GM15510 (cell line): ENCODE results near the gene TOPORS.

Source experiments
- POLR2A ChIP-seq: IDR thresholded peaks from 3 replicates; pipeline ENCODE4 v1.6.1; 2011; ENCODE audit warnings: borderline replicate concordance; ENCODE audit not compliant: insufficient read length; ENCODE audit errors: extremely low read depth

Gene TOPORS

DNA sequence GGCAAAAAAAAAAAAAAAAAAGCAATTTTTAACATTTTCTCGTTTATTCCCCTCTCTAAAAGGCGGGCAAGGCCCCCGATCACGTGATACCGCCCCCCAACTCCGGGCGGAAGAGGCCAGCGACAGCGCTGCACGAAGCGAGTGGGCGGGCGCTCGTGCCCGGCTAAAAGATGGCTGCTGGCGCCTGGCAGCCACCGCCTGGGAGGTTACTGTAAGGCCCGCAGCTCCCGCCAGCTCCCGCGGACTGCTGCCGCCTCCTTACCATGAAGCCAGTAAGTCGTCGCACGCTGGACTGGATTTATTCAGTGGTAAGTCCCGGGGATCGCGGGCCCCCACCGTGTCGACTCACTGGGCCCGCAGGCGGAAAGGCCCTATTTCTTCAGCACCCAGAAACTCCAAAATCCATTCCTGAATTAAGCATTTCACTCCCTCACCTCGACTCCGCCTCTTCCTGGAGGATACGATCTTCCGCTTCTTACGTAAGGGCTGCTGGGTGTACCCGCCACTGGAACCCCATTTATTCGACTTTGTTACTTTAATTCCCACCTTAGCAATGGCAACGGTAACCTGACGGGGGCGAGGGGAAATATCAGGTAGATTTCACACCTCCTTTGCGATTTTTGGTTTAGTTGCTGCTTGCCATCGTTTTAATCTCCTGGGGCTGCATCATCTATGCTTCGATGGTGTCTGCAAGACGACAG, at the start of gene TOPORS, which contains the start of gene SMIM27:
Gene TOPORS (minus strand): TSS at position 415 of the 701 bp plus-strand sequence. CDS start 150 bp downstream, at position 265.
Gene SMIM27 (plus strand): TSS at position 156 of the 701 bp plus-strand sequence. CDS start 108 bp downstream, at position 264.
- peak; percentile 83 for TF ChIP-seq POLR2A

DNA sequence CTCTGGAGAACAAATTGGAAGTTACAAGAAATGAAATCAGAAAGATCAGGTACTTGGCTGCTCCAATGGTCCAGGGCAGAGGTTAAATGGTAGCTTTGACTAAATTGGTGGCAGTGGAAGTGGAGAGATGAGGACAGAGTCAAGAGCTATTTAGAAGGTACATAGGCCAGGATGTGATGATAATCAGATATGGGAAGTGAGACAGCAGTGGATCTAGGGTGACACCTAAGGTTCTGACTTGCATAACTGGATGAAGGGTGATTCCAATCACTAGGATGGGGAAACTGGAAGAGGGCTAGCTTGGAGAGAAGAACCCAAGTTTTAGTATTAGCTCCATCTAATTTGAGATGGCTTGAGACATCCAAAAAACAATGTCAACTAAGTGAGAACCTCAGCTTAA, 44.5 kb upstream of the TOPORS start:
- TF ChIP-seq POLR2A: no peak

DNA sequence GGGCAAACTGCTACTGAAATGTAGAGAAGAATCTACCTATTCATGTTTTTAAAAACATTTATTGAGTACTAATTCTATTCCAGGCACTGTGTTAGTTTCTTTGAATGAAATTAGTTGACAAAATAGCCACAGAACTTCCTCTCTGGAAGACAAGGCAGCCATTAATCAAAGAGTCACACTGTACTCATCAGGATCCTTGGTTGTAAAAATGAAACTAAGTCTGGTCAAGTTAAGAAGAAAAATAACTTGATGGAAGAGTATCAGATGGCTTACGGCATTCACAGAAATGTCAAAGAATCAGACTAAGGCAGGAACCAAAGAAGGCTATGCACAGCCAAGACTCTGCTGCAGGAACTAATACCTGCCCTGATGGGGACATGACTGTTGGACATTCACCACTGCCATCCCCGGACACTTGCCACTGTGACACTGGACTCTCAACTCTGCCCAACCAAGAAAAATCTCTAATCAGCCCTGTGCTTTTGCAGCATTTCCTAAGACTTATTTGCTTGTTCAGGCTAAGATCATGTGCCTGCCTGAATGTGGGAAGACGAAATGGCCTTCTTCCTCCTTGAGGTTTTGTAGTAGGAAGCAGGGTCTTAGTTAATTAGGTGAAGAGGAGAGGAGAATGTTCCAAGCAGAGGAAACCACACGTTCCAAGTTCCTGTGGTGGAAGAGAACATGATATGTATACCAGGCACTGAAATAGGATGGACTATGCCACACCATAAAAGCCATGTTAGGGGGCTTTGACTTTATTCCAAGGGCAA, 43.9 kb upstream of the TOPORS start:
- TF ChIP-seq POLR2A: no peak

DNA sequence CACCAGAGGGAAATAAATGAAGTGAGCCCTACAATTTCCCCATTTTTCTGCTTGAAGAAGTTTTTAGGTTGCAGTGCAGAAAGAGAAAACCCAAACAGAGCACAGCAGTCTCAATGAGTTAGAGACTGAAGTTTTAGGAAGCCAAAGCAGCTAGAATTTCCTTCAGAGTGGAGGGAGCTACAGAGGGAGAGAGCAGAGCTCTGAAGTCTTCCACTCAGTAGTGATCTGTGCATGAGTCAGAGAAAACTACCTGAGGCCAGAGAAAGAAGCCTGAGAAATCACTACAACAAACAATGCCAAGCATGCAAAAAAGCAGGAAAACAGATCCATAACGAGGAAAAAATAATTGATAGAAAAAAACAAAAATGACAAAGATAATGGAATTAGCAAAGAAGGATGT, 38.5 kb upstream of the TOPORS start:
- TF ChIP-seq POLR2A: no peak

GRCh38 chr9:32590476-32590875, 38.1 kb upstream of the TOPORS start:
- TF ChIP-seq POLR2A: no peak

- no peak for TF ChIP-seq POLR2A
Measured at GRCh38 chr9:32589083-32589723, 36.8 kb upstream of the TOPORS start.

- TF ChIP-seq POLR2A: no peak
Measured at GRCh38 chr9:32587901-32588300, 35.5 kb upstream of the TOPORS start.

DNA sequence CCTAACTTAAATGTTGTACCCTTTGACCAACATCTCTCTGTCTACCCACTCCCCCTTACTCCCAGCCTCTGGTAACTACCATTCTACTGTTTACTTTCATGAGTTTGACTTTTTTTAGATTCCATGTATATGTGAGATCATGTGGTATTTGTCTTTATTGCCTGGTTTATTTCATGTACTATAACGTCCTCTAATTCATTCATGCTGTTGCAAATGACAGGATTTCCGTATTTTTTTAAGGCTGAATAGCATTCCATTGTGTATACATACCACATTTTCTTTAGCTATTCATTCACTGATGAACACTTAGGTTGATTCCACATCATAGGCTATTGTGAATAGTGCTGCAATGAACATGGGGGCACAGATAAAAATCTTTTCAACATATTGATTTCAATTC, 32.4 kb upstream of the TOPORS start:
- TF ChIP-seq POLR2A: no peak

DNA sequence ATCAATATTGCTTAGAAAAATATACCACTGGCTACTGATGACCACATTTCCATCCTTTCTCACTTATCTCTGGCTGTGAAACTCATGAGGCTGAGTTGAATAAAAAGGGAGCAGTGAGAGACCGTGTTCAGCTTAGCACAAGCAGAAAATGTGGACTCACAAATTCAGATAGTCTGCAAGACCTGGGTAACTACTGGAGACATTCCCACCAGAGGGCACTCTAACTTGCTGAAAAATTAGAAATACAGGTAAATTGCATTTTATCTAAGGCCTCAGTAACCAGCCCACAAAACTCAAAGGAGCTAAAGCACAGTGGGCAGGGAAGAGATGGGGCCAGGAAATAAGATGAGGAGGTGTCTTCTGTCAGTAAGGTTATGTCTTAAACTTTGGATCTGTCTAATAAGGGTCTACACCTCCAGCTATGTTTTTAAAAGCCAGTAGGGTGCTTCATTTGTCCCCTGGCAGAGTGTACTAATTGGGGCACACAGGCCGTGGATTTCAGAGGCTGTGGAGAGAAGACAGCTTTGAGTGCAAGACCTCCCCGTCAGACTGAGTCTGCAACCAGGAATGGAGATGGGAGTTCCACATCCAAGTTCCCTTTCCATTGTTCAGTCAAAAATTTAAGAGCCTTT, 29.2 kb upstream of the TOPORS start:
- TF ChIP-seq POLR2A: no peak

DNA sequence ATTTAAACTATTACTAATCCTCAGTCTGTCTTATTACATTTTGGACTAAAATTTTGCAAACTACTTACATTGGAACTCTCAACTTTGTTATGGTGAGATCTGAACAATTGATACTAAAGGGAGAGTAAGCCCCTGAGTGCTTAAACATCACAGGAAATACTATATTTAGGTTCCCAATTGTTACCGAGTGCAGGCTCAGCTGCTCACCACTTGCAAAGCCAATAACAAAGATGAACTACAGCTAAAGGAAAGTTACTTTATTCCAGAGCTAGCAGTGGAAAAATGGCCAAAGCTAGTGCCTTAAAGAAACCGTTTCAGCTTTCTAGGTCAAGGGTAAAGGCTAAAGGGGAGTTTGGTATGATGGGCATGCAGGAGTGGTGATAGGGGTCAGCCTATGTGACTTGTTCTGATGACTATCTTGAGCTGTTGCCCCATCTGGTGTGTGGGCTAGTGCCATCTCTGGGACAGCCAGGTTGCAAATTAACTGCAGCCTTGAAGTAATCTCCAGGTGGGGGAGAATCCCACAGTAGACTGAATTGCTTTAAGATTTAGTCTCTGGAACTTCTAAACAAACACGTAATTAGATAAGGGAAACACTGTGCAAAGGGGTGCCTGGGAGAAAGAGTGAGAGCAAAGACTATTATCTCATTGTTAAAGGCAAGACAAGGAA, 28.4 kb upstream of the TOPORS start:
- TF ChIP-seq POLR2A: no peak

GRCh38 chr9:32579706-32580331, 27.4 kb upstream of the TOPORS start:
- TF ChIP-seq POLR2A: no peak

GRCh38 chr9:32578976-32579375, 26.6 kb upstream of the TOPORS start:
- TF ChIP-seq POLR2A: no peak

- no peak for TF ChIP-seq POLR2A
Measured at GRCh38 chr9:32577316-32577715, 24.9 kb upstream of the TOPORS start.

- TF ChIP-seq POLR2A: no peak
Measured at GRCh38 chr9:32574858-32575257, 22.5 kb upstream of the TOPORS start.
